Measurements from ENCODE around the gene TNFRSF1B. TPM values are rescaled to one million over a fixed set of nuclear protein-coding genes. Genes with fewer than 3 reads are reported as not detected.

The TNFRSF1B gene
- total and polyA plus RNA-seq, 2 of the 8 experiments (the other 6 are each of a cell fraction or from before 2014, with no cell fraction given): 1.7 to 2.9 TPM

DNA sequence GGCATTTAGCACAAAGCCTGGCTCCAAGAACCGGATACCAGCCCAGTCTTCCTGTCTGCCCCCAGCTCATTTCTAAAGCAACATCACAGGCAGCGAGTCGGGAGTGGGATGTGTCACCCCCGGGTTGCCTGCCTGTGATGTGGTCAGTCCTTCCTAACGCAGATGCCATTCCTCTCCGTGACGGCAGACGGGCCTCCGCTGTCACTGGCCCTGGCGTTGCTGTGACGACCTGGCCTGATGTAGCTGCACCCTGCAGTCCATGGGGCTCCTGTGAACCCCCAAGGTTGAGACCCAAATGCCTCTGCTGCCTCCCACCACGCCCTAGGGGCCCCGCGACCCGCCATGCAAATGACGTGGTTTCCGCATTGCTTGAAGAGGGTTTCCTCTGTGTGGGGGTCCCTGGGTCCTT lies 12.3 kb downstream of the TNFRSF1B start:
- Histone ChIP-seq H4K5ac (ENCODE audit: insufficient read length, low read depth, low read length) (no peak overlapping the region), H3K18ac (ENCODE audit: extremely low read depth, low read length) (no peak overlapping the region; the same call in 1 of the 2 replicates), H3K79me2 (ENCODE audit: control insufficient read depth in 1 of 2, insufficient read depth in 2 of 2, low read length in 2 of 2) (no peaks in the 10 kb centered on the region), H3K4me3 (ENCODE audit: extremely low read depth in 1 of 4, insufficient read depth in 2 of 4, low read depth in 3 of 4, low read length in 4 of 4) (no peak overlapping the region), H3K23ac (ENCODE audit: insufficient read length) (no peak overlapping the region), H2BK120ac (replicated peaks; ENCODE audit: low read depth, low read length) (no peak overlapping the region), H3K9ac (replicated peaks in 1 of 4; ENCODE audit: extremely low read depth in 1 of 4, low read depth in 3 of 4, low read length in 3 of 4) (0 out of 7 replicates have a peak overlapping the region, but pooled peaks of 1 of the 4 experiments have one; percentile 27), H2BK15ac (ENCODE audit: low read length) (no peak overlapping the region), H4K20me1 (replicated peaks in 1 of 2; ENCODE audit: control insufficient read depth in 1 of 2, insufficient read depth in 2 of 2, low read length in 2 of 2) (no peaks in the 10 kb centered on the region), H4K8ac (ENCODE audit: extremely low read depth, insufficient read depth, low read length) (no peak overlapping the region), H2BK12ac (ENCODE audit: low read depth, low read length) (no peak overlapping the region), H2BK5ac (ENCODE audit: low read depth, low read length) (no peak overlapping the region; the same call in 1 of the 2 replicates), H3K27me3 (replicated peaks in 1 of 4; ENCODE audit: control insufficient read depth in 3 of 4, extremely low read depth in 1 of 4, insufficient read depth in 3 of 4, low read length in 3 of 4) (no peaks in the 10 kb centered on the region), H3K79me1 (ENCODE audit: low read depth, low read length) (no peaks in the 10 kb centered on the region), H2AK5ac (ENCODE audit: low read depth, low read length) (no peak overlapping the region), H3K56ac (replicated peaks; ENCODE audit: insufficient read length, low read depth, low read length) (no peak overlapping the region), H2AFZ (ENCODE audit: low read length) (no peak overlapping the region), H3K14ac (ENCODE audit: insufficient read length) (no peak overlapping the region), H3K36me3 (ENCODE audit: control insufficient read depth in 2 of 4, insufficient read depth in 4 of 4, low read length in 3 of 4) (no peaks in the 10 kb centered on the region), H3K27ac (ENCODE audit: low read depth, low read length) (no peak overlapping the region), H3K4me2 (ENCODE audit: insufficient read depth in 1 of 2, low read depth in 2 of 2, low read length in 2 of 2) (no peak overlapping the region), H3K23me2 (ENCODE audit: low read depth, low read length) (no peaks in the 10 kb centered on the region), H3K4me1 (replicated peaks in 1 of 4; ENCODE audit: control insufficient read depth in 3 of 4, insufficient read depth in 4 of 4, low read length in 3 of 4) (peaks cover 0 to 20% (median 2%) of the 10 kb centered on the region in 4 experiments; a peak in 3 of 7 replicates), H3K4ac (replicated peaks; ENCODE audit: insufficient read length, low read depth, low read length) (no peak overlapping the region), H3K9me3 (ENCODE audit: insufficient read depth in 2 of 2, low read depth in 1 of 2, low read length in 1 of 2) (no peaks in the 10 kb centered on the region), H4K91ac (replicated peaks; ENCODE audit: insufficient read length, low read length) (peak overlapping the region; percentile 91), H2BK20ac (ENCODE audit: low read length) (no peak overlapping the region)
- WGBS, 2 experiments (ENCODE audit: extremely low coverage in 1 of 2, insufficient coverage in 1 of 2, insufficient read length in 1 of 2, insufficient replicate concordance in 2 of 2, low coverage in 1 of 2, low lambda C conversion rate in 2 of 2, missing lambda C conversion rate in 1 of 2): 86% methylated on average over 17 of the region's 17 CpGs; no CpG with 5 or more reads in 1 of the 2 experiments
- TF ChIP-seq SIN3A (conservative IDR thresholded peaks at IDR 0.05 in 1 of 2, IDR thresholded peaks at IDR 0.05 in 1 of 2; ENCODE audit: low read depth in 1 of 2, low read length in 2 of 2): 0 out of 4 replicates have a peak, but pooled peaks of 1 of the 2 experiments have one; percentile 0
- no peak for TF ChIP-seq CTBP2 (IDR thresholded peaks at IDR 0.05; ENCODE audit: borderline replicate concordance, insufficient read depth, insufficient read length, low read length)
- TF ChIP-seq SP4 (IDR thresholded peaks at IDR 0.05; ENCODE audit: low read length): no peak
- no peak for TF ChIP-seq SP2 (IDR thresholded peaks at IDR 0.05; ENCODE audit: low read length)
- FAIRE-seq (no peak), DNase-seq (ENCODE audit: low read depth in 1 of 2, low spot score in 2 of 2) (no peak)
- POLR2A ChIA-PET (ENCODE audit: partially characterized antibody): interaction anchor here (1.5 kb wide), 1 partner anchor 10 kb away, joined by 8 read pairs; no protein-coding TSS in a partner anchor
- CTCF ChIA-PET (ENCODE audit: partially characterized antibody): interaction anchor here (0.8 to 5.0 kb wide), 7 partner anchors 9 to 55 kb away, joined by 3 to 29 read pairs (median 5); no protein-coding TSS in a partner anchor

Data from H1 (cell line).